SK-N-SH treated with all-trans-retinoic acid at 6 μM for 48 hours (cell line): ENCODE measurements around the gene SLC5A4.

Experiments
- ARNTL ChIP-seq: fragments of 450-650 bp; formaldehyde crosslinking; IDR thresholded peaks from 2 replicates; pipeline ENCODE4 v1.5.0; 2020; ENCODE audit warnings: low read depth, mild to moderate bottlenecking, moderate library complexity, borderline replicate concordance
- CSDC2 ChIP-seq: fragments of 250-450 bp; sonication (Bioruptor Pico); IDR thresholded peaks from 2 replicates; pipeline ENCODE4 v1.5.0; 2020; ENCODE audit warnings: mild to moderate bottlenecking, moderate library complexity
- ESRRG ChIP-seq: fragments of 250-450 bp; sonication (Bioruptor Pico); IDR thresholded peaks from 2 replicates; pipeline ENCODE4 v1.6.1; 2021; ENCODE audit warnings: mild to moderate bottlenecking
- PPARA ChIP-seq: fragments of 250-450 bp; sonication (Bioruptor Pico); IDR thresholded peaks from 2 replicates; pipeline ENCODE4 v1.5.0; 2020; ENCODE audit warnings: mild to moderate bottlenecking, borderline replicate concordance
- RARB ChIP-seq: fragments of 250-450 bp; sonication (Bioruptor Pico); IDR thresholded peaks from 2 replicates; pipeline ENCODE4 v1.8.0; 2021; ENCODE audit warnings: mild to moderate bottlenecking, moderate library complexity
- ZC3H10 ChIP-seq: fragments of 250-450 bp; sonication (Bioruptor Pico); IDR thresholded peaks from 2 replicates; pipeline ENCODE4 v1.5.1; 2021; ENCODE audit warnings: mild to moderate bottlenecking, moderate library complexity
- ZFP30 ChIP-seq: fragments of 450-650 bp; formaldehyde crosslinking; IDR thresholded peaks from 2 replicates; pipeline ENCODE4 v1.5.0; 2022; ENCODE audit warnings: mild to moderate bottlenecking, moderate library complexity
- ZNF565 ChIP-seq: fragments of 450-650 bp; formaldehyde crosslinking; conservative IDR thresholded peaks from 2 replicates; pipeline ENCODE4 v1.5.0; 2020; ENCODE audit warnings: low read depth, mild to moderate bottlenecking, moderate library complexity
- ZNF8 ChIP-seq: fragments of 450-650 bp; formaldehyde crosslinking; IDR thresholded peaks from 2 replicates; pipeline ENCODE4 v1.5.0; 2020; ENCODE audit warnings: mild to moderate bottlenecking, moderate library complexity
- TF ChIP-seq, protein P1 (sequence below): fragments of 250-450 bp; sonication (Bioruptor Pico); IDR thresholded peaks from 2 replicates; pipeline ENCODE4 v1.8.0; 2020; ENCODE audit warnings: mild to moderate bottlenecking, moderate library complexity, borderline replicate concordance
- TF ChIP-seq, protein P2 (sequence below): fragments of 250-450 bp; sonication (Bioruptor Pico); IDR thresholded peaks from 2 replicates; pipeline ENCODE4 v1.5.1; 2020; ENCODE audit warnings: low read depth, mild to moderate bottlenecking, moderate library complexity

- TF ChIP-seq PPARA (CRISPR knock-in tag) (no peak), ZC3H10 (CRISPR knock-in tag) (no peak), ESRRG (no peak), RARB (CRISPR knock-in tag) (no peak), ZFP30 (CRISPR knock-in tag) (no peak), ZNF565 (CRISPR knock-in tag) (no peak), ARNTL (CRISPR knock-in tag) (no peak), CSDC2 (CRISPR knock-in tag) (no peak), ZNF8 (CRISPR knock-in tag) (no peak)
- TF ChIP-seq, protein P1, sequence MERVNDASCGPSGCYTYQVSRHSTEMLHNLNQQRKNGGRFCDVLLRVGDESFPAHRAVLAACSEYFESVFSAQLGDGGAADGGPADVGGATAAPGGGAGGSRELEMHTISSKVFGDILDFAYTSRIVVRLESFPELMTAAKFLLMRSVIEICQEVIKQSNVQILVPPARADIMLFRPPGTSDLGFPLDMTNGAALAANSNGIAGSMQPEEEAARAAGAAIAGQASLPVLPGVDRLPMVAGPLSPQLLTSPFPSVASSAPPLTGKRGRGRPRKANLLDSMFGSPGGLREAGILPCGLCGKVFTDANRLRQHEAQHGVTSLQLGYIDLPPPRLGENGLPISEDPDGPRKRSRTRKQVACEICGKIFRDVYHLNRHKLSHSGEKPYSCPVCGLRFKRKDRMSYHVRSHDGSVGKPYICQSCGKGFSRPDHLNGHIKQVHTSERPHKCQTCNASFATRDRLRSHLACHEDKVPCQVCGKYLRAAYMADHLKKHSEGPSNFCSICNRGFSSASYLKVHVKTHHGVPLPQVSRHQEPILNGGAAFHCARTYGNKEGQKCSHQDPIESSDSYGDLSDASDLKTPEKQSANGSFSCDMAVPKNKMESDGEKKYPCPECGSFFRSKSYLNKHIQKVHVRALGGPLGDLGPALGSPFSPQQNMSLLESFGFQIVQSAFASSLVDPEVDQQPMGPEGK: no peak
- TF ChIP-seq, protein P2, sequence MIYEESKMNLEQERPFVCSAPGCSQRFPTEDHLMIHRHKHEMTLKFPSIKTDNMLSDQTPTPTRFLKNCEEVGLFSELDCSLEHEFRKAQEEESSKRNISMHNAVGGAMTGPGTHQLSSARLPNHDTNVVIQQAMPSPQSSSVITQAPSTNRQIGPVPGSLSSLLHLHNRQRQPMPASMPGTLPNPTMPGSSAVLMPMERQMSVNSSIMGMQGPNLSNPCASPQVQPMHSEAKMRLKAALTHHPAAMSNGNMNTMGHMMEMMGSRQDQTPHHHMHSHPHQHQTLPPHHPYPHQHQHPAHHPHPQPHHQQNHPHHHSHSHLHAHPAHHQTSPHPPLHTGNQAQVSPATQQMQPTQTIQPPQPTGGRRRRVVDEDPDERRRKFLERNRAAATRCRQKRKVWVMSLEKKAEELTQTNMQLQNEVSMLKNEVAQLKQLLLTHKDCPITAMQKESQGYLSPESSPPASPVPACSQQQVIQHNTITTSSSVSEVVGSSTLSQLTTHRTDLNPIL (CRISPR knock-in tag): no peak
Measured at GRCh38 chr22:32211011-32211410, 44.1 kb downstream of the SLC5A4 start.
